OCI-LY7 (cell line): ENCODE measurements around the gene SPG11.

Experiments used
- EZH2phosphoT487 ChIP-seq: fragments of 200-600 bp; sonication (generic); IDR thresholded peaks from 2 replicates; pipeline ENCODE4 v1.6.1; 2018; ENCODE audit warnings: low read depth, borderline replicate concordance, mild to moderate bottlenecking, mixed run types, antibody characterized with exemption, low read length, moderate library complexity, mixed read lengths
- TF ChIP-seq, protein P1 (sequence below): fragments of 200-600 bp; sonication (generic); conservative IDR thresholded peaks from 2 replicates; pipeline ENCODE4 v1.5.1; 2014; ENCODE audit warnings: mild to moderate bottlenecking, antibody characterized with exemption, low read length, moderate library complexity, mixed read lengths

DNA sequence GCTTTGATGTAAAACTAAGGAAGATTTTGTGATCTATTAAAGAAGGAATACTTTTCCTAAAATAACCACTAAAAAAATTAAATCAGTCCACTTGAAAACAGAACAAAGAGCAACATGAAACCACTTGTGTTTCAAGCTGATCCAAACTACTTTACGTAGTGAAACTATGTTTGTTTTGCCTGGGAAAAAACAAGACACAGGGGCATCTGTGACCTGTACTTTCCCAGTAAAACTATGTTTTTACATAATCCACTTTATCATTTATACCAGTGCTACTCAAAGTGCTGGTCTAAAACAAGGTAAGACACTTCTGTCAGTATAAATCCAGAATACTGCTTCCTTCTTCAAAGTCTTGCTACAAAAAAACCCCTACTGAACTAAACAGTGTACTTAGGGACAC is 56.7 kb downstream of the SPG11 start:
- TF ChIP-seq, protein P1, sequence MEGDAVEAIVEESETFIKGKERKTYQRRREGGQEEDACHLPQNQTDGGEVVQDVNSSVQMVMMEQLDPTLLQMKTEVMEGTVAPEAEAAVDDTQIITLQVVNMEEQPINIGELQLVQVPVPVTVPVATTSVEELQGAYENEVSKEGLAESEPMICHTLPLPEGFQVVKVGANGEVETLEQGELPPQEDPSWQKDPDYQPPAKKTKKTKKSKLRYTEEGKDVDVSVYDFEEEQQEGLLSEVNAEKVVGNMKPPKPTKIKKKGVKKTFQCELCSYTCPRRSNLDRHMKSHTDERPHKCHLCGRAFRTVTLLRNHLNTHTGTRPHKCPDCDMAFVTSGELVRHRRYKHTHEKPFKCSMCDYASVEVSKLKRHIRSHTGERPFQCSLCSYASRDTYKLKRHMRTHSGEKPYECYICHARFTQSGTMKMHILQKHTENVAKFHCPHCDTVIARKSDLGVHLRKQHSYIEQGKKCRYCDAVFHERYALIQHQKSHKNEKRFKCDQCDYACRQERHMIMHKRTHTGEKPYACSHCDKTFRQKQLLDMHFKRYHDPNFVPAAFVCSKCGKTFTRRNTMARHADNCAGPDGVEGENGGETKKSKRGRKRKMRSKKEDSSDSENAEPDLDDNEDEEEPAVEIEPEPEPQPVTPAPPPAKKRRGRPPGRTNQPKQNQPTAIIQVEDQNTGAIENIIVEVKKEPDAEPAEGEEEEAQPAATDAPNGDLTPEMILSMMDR: no peak
- no peak for TF ChIP-seq EZH2phosphoT487
